M059J (cell line): ENCODE measurements around the gene EGFL8. TPM values are rescaled to one million over a fixed set of nuclear protein-coding genes. Genes with fewer than 3 reads are reported as not detected.
"Not testable (repeated sequence)": the region's sequence is repeated elsewhere in the genome, so short reads cannot be mapped to it uniquely, and the experiment has no call there.

ENCODE experiments used
- DNase-seq: peaks from one replicate; pipeline ENCODE4 v3.0.0-alpha.2; 2012; ENCODE audit warnings: low read depth
- total RNA-seq: library from RNA; depleted of rRNA; stranded (reverse); fragments of >200 nt; shearing (Covaris generic); gene quantifications from 2 replicates; pipeline ENCODE4 v1.2.3, GENCODE V29; 2014

Gene EGFL8
- total RNA-seq, 1 experiment from 2014 or later: 1.6 TPM

- peak; percentile 92 for DNase-seq
Observed at GRCh38 chr6:32195902-32196681, 31.7 kb downstream of the EGFL8 start.

- DNase-seq: peak; percentile 37
Observed at GRCh38 chr6:32196682-32197616, 32.6 kb downstream of the EGFL8 start.

GRCh38 chr6:32198345-32198696, 33.9 kb downstream of the EGFL8 start:
- no peak for DNase-seq

GRCh38 chr6:32198866-32199265, 34.5 kb downstream of the EGFL8 start:
- no peak for DNase-seq

- DNase-seq: no peak
Observed at GRCh38 chr6:32200711-32201475, 36.5 kb downstream of the EGFL8 start.

- DNase-seq: no peak
Observed at GRCh38 chr6:32202186-32202585, 37.8 kb downstream of the EGFL8 start.

GRCh38 chr6:32203426-32204267, 39.3 kb downstream of the EGFL8 start:
- DNase-seq: no peak

- DNase-seq: no peak
Observed at GRCh38 chr6:32204268-32204715, 39.9 kb downstream of the EGFL8 start.

- no peak for DNase-seq
Observed at GRCh38 chr6:32208996-32209395, 44.6 kb downstream of the EGFL8 start.

GRCh38 chr6:32210191-32210601, 45.8 kb downstream of the EGFL8 start:
- no peak for DNase-seq

GRCh38 chr6:32211432-32211831, 47.0 kb downstream of the EGFL8 start:
- DNase-seq: not testable (repeated sequence)

GRCh38 chr6:32212076-32212760, 47.8 kb downstream of the EGFL8 start:
- DNase-seq: no peak

- no peak for DNase-seq
Observed at GRCh38 chr6:32213649-32214048, 49.3 kb downstream of the EGFL8 start.

- DNase-seq: no peak
Observed at GRCh38 chr6:32214126-32214525, 49.7 kb downstream of the EGFL8 start.

GRCh38 chr6:32215617-32216016, 51.2 kb downstream of the EGFL8 start:
- no peak for DNase-seq

GRCh38 chr6:32216285-32216684, 51.9 kb downstream of the EGFL8 start:
- DNase-seq: no peak

GRCh38 chr6:32216998-32217397, 52.6 kb downstream of the EGFL8 start:
- DNase-seq: no peak
